ENCODE results near the gene TOX4. TPM values are rescaled to one million over a fixed set of nuclear protein-coding genes. Genes with fewer than 3 reads are reported as not detected.

TOX4 gene
- total RNA-seq, 1 experiment from 2014 or later, result 78.8 TPM

- no peak overlapping the region for H3K4me3 ChIP-seq (ENCODE audit: low read depth, low read length)
- no TSS peak for BruUV-seq (replicated peaks)
- TF ChIP-seq CTCF (IDR thresholded peaks at IDR 0.05; ENCODE audit: insufficient read depth in 1 of 2, low read depth in 1 of 2, low read length in 1 of 2, severe bottlenecking in 1 of 2, unreplicated experiment in 1 of 2), result no peak
- no peaks in the 10 kb centered on the region for H3K9me3 ChIP-seq
- Mint-ChIP-seq H3K9me3 (ENCODE audit: unreplicated experiment) (no peaks in the 10 kb centered on the region), H3K36me3 (ENCODE audit: insufficient read depth, unreplicated experiment) (no peaks in the 10 kb centered on the region), H3K4me1 (ENCODE audit: low read depth, unreplicated experiment) (peaks cover 13% of the 10 kb centered on the region), H3K27ac (ENCODE audit: unreplicated experiment) (no peak overlapping the region), H3K27me3 (ENCODE audit: insufficient read depth, unreplicated experiment) (no peaks in the 10 kb centered on the region), H3K4me3 (ENCODE audit: unreplicated experiment) (no peak overlapping the region)
- H3K4me1 ChIP-seq, result peaks cover 9% of the 10 kb centered on the region
- ChIA-PET POLR2A (no interaction called here), CTCF (no interaction called here)
- H3K36me3 ChIP-seq (ENCODE audit: control insufficient read depth, insufficient read depth, low read length), result no peaks in the 10 kb centered on the region
- DNase-seq, result peak in 1 of 2 experiments; percentile 14
- intact Hi-C loops (cut with micrococcal nuclease; ENCODE audit: unreplicated experiment), result no loop called here
- no peaks in the 10 kb centered on the region for H3K27me3 ChIP-seq (replicated peaks; ENCODE audit: control insufficient read depth, insufficient read depth, low read length)
These were observed 51.7 kb downstream of the TOX4 start for GRCh38 chr14:21528381-21529348.

GRCh38 chr14:21529515-21529914 is 52.5 kb downstream of the TOX4 start:
- H3K36me3 Mint-ChIP-seq (ENCODE audit: insufficient read depth, unreplicated experiment), result no peaks in the 10 kb centered on the region
- Histone ChIP-seq H3K27me3 (replicated peaks; ENCODE audit: control insufficient read depth, insufficient read depth, low read length) (no peaks in the 10 kb centered on the region), H3K9me3 (no peaks in the 10 kb centered on the region), H3K4me3 (ENCODE audit: low read depth, low read length) (no peak overlapping the region), H3K4me1 (peaks cover 9% of the 10 kb centered on the region), H3K36me3 (ENCODE audit: control insufficient read depth, insufficient read depth, low read length) (no peaks in the 10 kb centered on the region)
- peaks cover 13% of the 10 kb centered on the region for H3K4me1 Mint-ChIP-seq (ENCODE audit: low read depth, unreplicated experiment)
- ChIA-PET POLR2A (no interaction called here), CTCF (no interaction called here)
- no TSS peak for BruUV-seq (replicated peaks)
- DNase-seq, result no peak
- TF ChIP-seq CTCF (IDR thresholded peaks at IDR 0.05; ENCODE audit: insufficient read depth in 1 of 2, low read depth in 1 of 2, low read length in 1 of 2, severe bottlenecking in 1 of 2, unreplicated experiment in 1 of 2), result no peak
- H3K27ac Mint-ChIP-seq (ENCODE audit: unreplicated experiment), result no peak overlapping the region
- no peak overlapping the region for H3K4me3 Mint-ChIP-seq (ENCODE audit: unreplicated experiment)
- no peaks in the 10 kb centered on the region for H3K27me3 Mint-ChIP-seq (ENCODE audit: insufficient read depth, unreplicated experiment)
- H3K9me3 Mint-ChIP-seq (ENCODE audit: unreplicated experiment), result no peaks in the 10 kb centered on the region
- intact Hi-C loops (cut with micrococcal nuclease; ENCODE audit: unreplicated experiment), result no loop called here

- no TSS peak for BruUV-seq (replicated peaks)
- Mint-ChIP-seq H3K36me3 (ENCODE audit: insufficient read depth, unreplicated experiment) (no peaks in the 10 kb centered on the region), H3K9me3 (ENCODE audit: unreplicated experiment) (no peaks in the 10 kb centered on the region), H3K4me1 (ENCODE audit: low read depth, unreplicated experiment) (peaks cover 14% of the 10 kb centered on the region), H3K4me3 (ENCODE audit: unreplicated experiment) (no peak overlapping the region), H3K27ac (ENCODE audit: unreplicated experiment) (no peak overlapping the region), H3K27me3 (ENCODE audit: insufficient read depth, unreplicated experiment) (no peaks in the 10 kb centered on the region)
- H3K27me3 ChIP-seq (replicated peaks; ENCODE audit: control insufficient read depth, insufficient read depth, low read length), result no peaks in the 10 kb centered on the region
- intact Hi-C loops (cut with micrococcal nuclease; ENCODE audit: unreplicated experiment), result no loop called here
- no peak for TF ChIP-seq CTCF (IDR thresholded peaks at IDR 0.05; ENCODE audit: insufficient read depth in 1 of 2, low read depth in 1 of 2, low read length in 1 of 2, severe bottlenecking in 1 of 2, unreplicated experiment in 1 of 2)
- DNase-seq, result no peak
- H3K4me3 ChIP-seq (ENCODE audit: low read depth, low read length), result no peak overlapping the region
- H3K9me3 ChIP-seq, result no peaks in the 10 kb centered on the region
- no peaks in the 10 kb centered on the region for H3K36me3 ChIP-seq (ENCODE audit: control insufficient read depth, insufficient read depth, low read length)
- H3K4me1 ChIP-seq, result peaks cover 9% of the 10 kb centered on the region
- POLR2A ChIA-PET, result no interaction called here
- CTCF ChIA-PET, result no interaction called here
These were observed 56.3 kb downstream of the TOX4 start for GRCh38 chr14:21533294-21533693.

Data from Caco-2 (cell line).